Body of pancreas (tissue), 4 donors: ENCODE data around the gene PTPRT. TPM values are rescaled to one million over a fixed set of nuclear protein-coding genes. Genes with fewer than 3 reads are reported as not detected.

Source experiments
- ATAC-seq: fragments of 150-250 bp; one replicate; pipeline ENCODE4 v1.9.1; 2016
- DNase-seq, 4 donors: peaks; one replicate each; pipeline ENCODE4 v3.0.0-alpha.2; 2019
- H3K27ac ChIP-seq, 4 donors: fragments of 200-600 bp; sonication (generic); 1 replicate in 3 of 4; 2 replicates in 1 of 4; pipeline versions ENCODE4 v1.5.1 to v1.6.1; 2016 to 2019; ENCODE audit warnings: mild to moderate bottlenecking in 1 of 4, mixed read lengths in 1 of 4, moderate library complexity in 1 of 4
- H3K27me3 ChIP-seq, 2 donors: fragments of 200-600 bp; sonication (generic); one replicate each; pipeline ENCODE4 v1.6.0; 2016; ENCODE audit warnings: mild to moderate bottlenecking in 1 of 2
- H3K36me3 ChIP-seq, 2 donors: fragments of 200-600 bp; sonication (generic); replicated peaks in 1 of 2; 2 replicates each; pipeline ENCODE4 v1.5.1; 2016; ENCODE audit warnings: low read depth in 2 of 2; ENCODE audit not compliant: insufficient read depth in 1 of 2
- H3K4me1 ChIP-seq: fragments of 200-600 bp; sonication (generic); one replicate; pipeline ENCODE4 v1.6.0; 2016
- H3K4me3 ChIP-seq, 2 donors: fragments of 200-600 bp; sonication (generic); 1 replicate in 1 of 2; 2 replicates in 1 of 2; pipeline ENCODE4 v1.5.1; 2016 to 2019
- H3K9me3 ChIP-seq, 3 donors: fragments of 200-600 bp; sonication (generic); 1 replicate in 2 of 3; 2 replicates in 1 of 3; pipeline ENCODE4 v1.5.1; 2016
- POLR2A ChIP-seq, 3 donors: fragments of 450-650 bp; IDR thresholded peaks; one replicate each; pipeline ENCODE4 v1.6.1; 2016; ENCODE audit warnings: antibody characterized with exemption in 3 of 3, mild to moderate bottlenecking in 2 of 3
- WGBS, 2 donors: methylation state at CpG; one replicate each; pipeline ENCODE4 v1.1.5; 2017; 5-methylcytosine and 5-hydroxymethylcytosine counted together
- intact Hi-C: fragments of 100-400 bp; cut with DNase I; formaldehyde crosslinking; loops from one replicate; pipeline ENCODE4 v1.15.1; 2023
- total RNA-seq, 2 donors: library from RNA; depleted of rRNA; stranded (reverse); fragments of >200 nt; gene quantifications; one replicate each; pipeline ENCODE4 v1.1.0, GENCODE V29; 2016
- TF ChIP-seq, protein P1 (sequence below), 7 experiments: fragments of 450-650 bp in 4 of 7; fragments of 200-600 bp in 3 of 7; sonication (generic) in 3 of 7; IDR thresholded peaks; one replicate each; pipeline ENCODE4 v1.5.1; 2016 to 2019; ENCODE audit warnings: antibody characterized with exemption in 7 of 7

PTPRT gene
- total RNA-seq, 2 donors from 2014 or later, result 0.33 to 1.0 TPM

DNA sequence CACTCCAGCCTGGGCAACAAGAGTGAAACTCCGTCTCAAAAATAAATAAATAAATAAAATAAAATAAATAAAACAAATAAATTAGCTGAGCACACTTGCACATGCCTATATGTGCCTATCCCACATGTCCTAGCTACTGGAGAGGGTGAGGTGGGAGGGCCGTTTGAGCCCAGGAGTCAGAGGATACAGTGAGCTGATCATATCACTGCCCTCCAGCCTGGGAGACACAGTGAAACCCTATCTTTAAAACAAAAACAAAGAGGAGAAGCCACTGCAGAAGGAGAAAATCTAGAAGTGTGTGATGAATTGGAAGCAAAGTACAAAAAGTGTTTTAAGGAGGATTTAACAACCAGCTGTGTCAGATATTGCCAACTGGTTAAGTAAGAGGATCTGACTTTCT is 728.4 kb downstream of the PTPRT start:
- Histone ChIP-seq H3K4me1 (no peaks in the 10 kb centered on the region), H3K4me3 (no peak overlapping the region), H3K9me3 (no peaks in the 10 kb centered on the region), H3K27ac (no peak overlapping the region), H3K27me3 (no peaks in the 10 kb centered on the region), H3K36me3 (no peaks in the 10 kb centered on the region)
- TF ChIP-seq POLR2A (IDR thresholded peaks at IDR 0.05), result no peak
- TF ChIP-seq, protein P1, sequence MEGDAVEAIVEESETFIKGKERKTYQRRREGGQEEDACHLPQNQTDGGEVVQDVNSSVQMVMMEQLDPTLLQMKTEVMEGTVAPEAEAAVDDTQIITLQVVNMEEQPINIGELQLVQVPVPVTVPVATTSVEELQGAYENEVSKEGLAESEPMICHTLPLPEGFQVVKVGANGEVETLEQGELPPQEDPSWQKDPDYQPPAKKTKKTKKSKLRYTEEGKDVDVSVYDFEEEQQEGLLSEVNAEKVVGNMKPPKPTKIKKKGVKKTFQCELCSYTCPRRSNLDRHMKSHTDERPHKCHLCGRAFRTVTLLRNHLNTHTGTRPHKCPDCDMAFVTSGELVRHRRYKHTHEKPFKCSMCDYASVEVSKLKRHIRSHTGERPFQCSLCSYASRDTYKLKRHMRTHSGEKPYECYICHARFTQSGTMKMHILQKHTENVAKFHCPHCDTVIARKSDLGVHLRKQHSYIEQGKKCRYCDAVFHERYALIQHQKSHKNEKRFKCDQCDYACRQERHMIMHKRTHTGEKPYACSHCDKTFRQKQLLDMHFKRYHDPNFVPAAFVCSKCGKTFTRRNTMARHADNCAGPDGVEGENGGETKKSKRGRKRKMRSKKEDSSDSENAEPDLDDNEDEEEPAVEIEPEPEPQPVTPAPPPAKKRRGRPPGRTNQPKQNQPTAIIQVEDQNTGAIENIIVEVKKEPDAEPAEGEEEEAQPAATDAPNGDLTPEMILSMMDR (IDR thresholded peaks at IDR 0.05), result no peak
- WGBS, 2 donors, result 77 to 79% methylated on average over 2 of the region's 2 CpGs
- ATAC-seq, result no peak
- intact Hi-C loops, result no loop called here
- no peak for DNase-seq

DNA sequence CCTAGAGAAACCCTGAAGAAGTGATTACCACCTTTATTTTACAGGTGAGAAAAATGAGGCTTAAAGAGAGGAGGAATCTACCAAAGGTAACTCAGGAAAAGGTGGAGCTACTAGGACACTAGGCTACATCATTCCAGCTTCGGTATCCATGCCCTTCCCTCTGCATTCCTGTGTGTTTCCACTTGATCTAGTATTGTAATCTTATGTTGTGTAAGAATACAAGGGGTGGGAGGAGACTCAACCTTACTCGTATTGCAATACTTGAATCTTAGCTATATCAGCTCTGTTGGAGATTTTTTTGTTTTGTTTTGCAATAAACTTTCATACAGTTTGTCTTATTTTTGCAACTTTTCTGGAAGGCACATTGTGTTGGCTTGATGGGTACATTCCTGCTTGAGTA is 742.4 kb downstream of the PTPRT start:
- no peaks in the 10 kb centered on the region for H3K27me3 ChIP-seq
- H3K9me3 ChIP-seq, result no peaks in the 10 kb centered on the region
- H3K36me3 ChIP-seq, result no peaks in the 10 kb centered on the region
- H3K27ac ChIP-seq, result no peak overlapping the region
- TF ChIP-seq, protein P1 (IDR thresholded peaks at IDR 0.05), result no peak
- TF ChIP-seq POLR2A (IDR thresholded peaks at IDR 0.05), result no peak
- ATAC-seq (no peak), DNase-seq (no peak)
- intact Hi-C loops, result no loop called here
- H3K4me3 ChIP-seq, result no peak overlapping the region
- 68 to 77% methylated on average over 2 of the region's 2 CpGs for WGBS, 2 donors
- H3K4me1 ChIP-seq, result no peaks in the 10 kb centered on the region

DNA sequence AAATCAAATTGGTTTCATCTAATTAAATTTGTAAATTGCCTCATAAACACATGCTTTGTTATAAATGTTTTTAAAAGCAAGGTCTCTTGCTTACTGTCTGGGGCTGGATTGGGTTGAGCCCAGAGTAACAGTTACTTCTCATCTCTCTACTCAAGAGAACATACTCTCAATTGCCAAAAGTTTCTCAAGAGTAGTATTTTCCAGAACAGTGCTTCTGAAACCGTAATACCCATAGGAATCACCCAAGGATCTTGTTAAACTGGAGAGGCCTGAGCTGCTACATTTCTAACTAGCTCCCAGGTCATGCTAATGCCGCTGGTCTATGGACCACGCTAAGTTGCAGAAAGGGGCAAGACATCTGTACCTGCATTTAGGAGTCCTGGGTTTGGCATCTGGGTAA is 744.9 kb downstream of the PTPRT start:
- intact Hi-C loops, result no loop called here
- ATAC-seq, result no peak

DNA sequence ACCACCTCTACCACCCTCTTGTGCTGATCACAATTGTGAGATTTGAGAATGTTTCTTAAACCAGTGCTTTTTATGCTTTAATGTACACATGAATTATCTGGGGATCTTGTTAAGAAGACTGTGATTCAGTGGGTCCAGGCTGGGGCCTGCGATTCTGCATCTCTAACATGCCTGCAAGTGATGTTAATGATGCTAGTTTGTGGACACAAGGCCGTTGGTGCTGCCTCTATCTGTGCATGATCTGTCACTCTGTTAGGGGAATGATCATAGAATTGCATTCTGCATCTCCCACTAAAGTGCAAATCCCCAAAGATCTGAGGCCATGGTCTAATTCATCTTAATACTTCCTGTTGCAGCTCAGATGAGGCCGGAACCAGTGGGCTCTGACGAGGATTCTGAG is 746.5 kb downstream of the PTPRT start:
- no peak for TF ChIP-seq POLR2A (IDR thresholded peaks at IDR 0.05)
- TF ChIP-seq, protein P1 (IDR thresholded peaks at IDR 0.05), result no peak
- no peaks in the 10 kb centered on the region for H3K4me1 ChIP-seq
- H3K9me3 ChIP-seq, result no peaks in the 10 kb centered on the region
- intact Hi-C loops, result no loop called here
- WGBS, 2 donors, result 79 to 82% methylated on average over 4 of the region's 4 CpGs
- no peak overlapping the region for H3K27ac ChIP-seq
- DNase-seq, result no peak
- H3K4me3 ChIP-seq, result no peak overlapping the region
- H3K27me3 ChIP-seq, result no peaks in the 10 kb centered on the region
- H3K36me3 ChIP-seq, result no peaks in the 10 kb centered on the region
- ATAC-seq, result no peak

More for the DNA sequence above, 744.9 kb downstream of the PTPRT start:
- Histone ChIP-seq H3K4me1 (no peaks in the 10 kb centered on the region), H3K4me3 (no peak overlapping the region), H3K27me3 (no peaks in the 10 kb centered on the region), H3K36me3 (no peaks in the 10 kb centered on the region), H3K9me3 (no peaks in the 10 kb centered on the region), H3K27ac (no peak overlapping the region)
- DNase-seq, result no peak
- TF ChIP-seq, protein P1 (IDR thresholded peaks at IDR 0.05), result no peak
- TF ChIP-seq POLR2A (IDR thresholded peaks at IDR 0.05), result no peak
- WGBS, 2 donors, result 71 to 89% methylated on average over 3 of the region's 3 CpGs

DNA sequence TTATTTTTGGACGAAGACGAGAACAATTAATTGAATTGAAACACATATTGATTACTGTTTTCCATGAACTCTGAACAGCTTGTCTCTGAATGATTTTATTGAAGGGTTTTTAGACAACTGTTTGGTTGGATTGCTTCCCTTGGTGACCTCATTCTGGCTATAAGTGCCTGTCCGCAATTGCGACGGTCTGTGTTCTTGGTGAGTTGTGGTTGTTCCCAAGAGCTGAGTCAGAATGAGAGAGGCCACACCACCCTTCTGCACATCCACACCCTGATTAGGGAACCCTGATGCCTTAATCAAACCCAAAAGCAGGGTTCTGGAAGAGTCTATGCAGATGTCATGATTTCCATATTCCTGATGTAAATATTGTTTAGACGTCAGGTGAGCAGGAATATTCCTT is 747.0 kb downstream of the PTPRT start:
- no peaks in the 10 kb centered on the region for H3K36me3 ChIP-seq
- no peaks in the 10 kb centered on the region for H3K4me1 ChIP-seq
- no peak overlapping the region for H3K27ac ChIP-seq
- no peaks in the 10 kb centered on the region for H3K9me3 ChIP-seq
- DNase-seq (no peak), ATAC-seq (no peak)
- 73 to 74% methylated on average over 6 of the region's 6 CpGs for WGBS, 2 donors
- H3K27me3 ChIP-seq, result no peaks in the 10 kb centered on the region
- H3K4me3 ChIP-seq, result no peak overlapping the region
- intact Hi-C loops, result no loop called here
- TF ChIP-seq, protein P1 (IDR thresholded peaks at IDR 0.05), result no peak
- TF ChIP-seq POLR2A (IDR thresholded peaks at IDR 0.05), result no peak
